ENCODE results near the gene NME8. TPM values are rescaled to one million over a fixed set of nuclear protein-coding genes. Genes with fewer than 3 reads are reported as not detected.

Gene NME8
- total RNA-seq, 2 donors from 2014 or later, result not detected

- DNase-seq, result no peak
- intact Hi-C loops (cut with DNase I, micrococcal nuclease), result no loop called here
- ATAC-seq, result no peak
These were observed 45.0 kb downstream of the NME8 start for GRCh38 chr7:37893359-37893758.

GRCh38 chr7:37894671-37895070 is 46.3 kb downstream of the NME8 start:
- intact Hi-C loops (cut with DNase I, micrococcal nuclease), result no loop called here
- ATAC-seq (no peak), DNase-seq (no peak)

GRCh38 chr7:37899712-37900247 is 51.4 kb downstream of the NME8 start:
- no peak for DNase-seq
- no peak for ATAC-seq
- intact Hi-C loops (cut with DNase I, micrococcal nuclease), result loop anchor here in 1 of 2 donors (5.0 to 10.0 kb wide), 2 partner anchors 205 to 323 kb away; no protein-coding TSS in a partner anchor

- ATAC-seq, result peak; percentile 30
- intact Hi-C loops (cut with DNase I, micrococcal nuclease), result loop anchor here in 1 of 2 donors (5.0 to 10.0 kb wide), 2 partner anchors 203 to 321 kb away; no protein-coding TSS in a partner anchor
- no peak for DNase-seq
These were observed 52.9 kb downstream of the NME8 start for GRCh38 chr7:37901236-37901827.

GRCh38 chr7:37901890-37902524 is 53.6 kb downstream of the NME8 start:
- intact Hi-C loops (cut with DNase I, micrococcal nuclease), result loop anchor here in 1 of 2 donors (5.0 to 10.0 kb wide), 2 partner anchors 203 to 320 kb away; no protein-coding TSS in a partner anchor
- ATAC-seq, result no peak
- DNase-seq, result no peak

GRCh38 chr7:37908221-37908788 is 59.9 kb downstream of the NME8 start:
- no peak for ATAC-seq
- DNase-seq, result no peak
- intact Hi-C loops (cut with DNase I, micrococcal nuclease), result loop anchor here in 1 of 2 donors (10.0 kb wide), 1 partner anchor 196 kb away; no protein-coding TSS in a partner anchor

GRCh38 chr7:37912756-37913155 is 64.4 kb downstream of the NME8 start:
- intact Hi-C loops (cut with DNase I, micrococcal nuclease), result no loop called here
- ATAC-seq, result no peak
- DNase-seq, result no peak

GRCh38 chr7:37915438-37915837 is 67.0 kb downstream of the NME8 start:
- intact Hi-C loops (cut with DNase I, micrococcal nuclease), result no loop called here
- DNase-seq, result peak in 1 of 2 donors; percentile 11
- no peak for ATAC-seq

- intact Hi-C loops (cut with DNase I, micrococcal nuclease), result no loop called here
- peak in 1 of 2 donors; percentile 8 for DNase-seq
- ATAC-seq, result peak; percentile 15
These were observed 67.7 kb downstream of the NME8 start for GRCh38 chr7:37916017-37916672.

GRCh38 chr7:37916673-37917660 is 68.6 kb downstream of the NME8 start, which contains the start of gene SFRP4:
TSS of gene SFRP4 (minus strand) at chr7:37916817. CDS start at chr7:37916537, 280 bp downstream.
- ATAC-seq (peak; percentile 54), DNase-seq (peak; percentile 24 to 43)
- intact Hi-C loops (cut with DNase I, micrococcal nuclease), result no loop called here

GRCh38 chr7:37918526-37918925 is 70.1 kb downstream of the NME8 start:
- DNase-seq (no peak), ATAC-seq (no peak)
- intact Hi-C loops (cut with DNase I, micrococcal nuclease), result no loop called here

GRCh38 chr7:37920305-37920848 is 72.0 kb downstream of the NME8 start, which contains the start of gene EPDR1:
TSS of gene EPDR1 (plus strand) at chr7:37920640. CDS start at chr7:37920940, 300 bp downstream.
- ATAC-seq (peak; percentile 86), DNase-seq (peak; percentile 66 to 67)
- intact Hi-C loops (cut with DNase I, micrococcal nuclease), result no loop called here

- ATAC-seq, result peak; percentile 77
- peak; percentile 49 to 63 for DNase-seq
- intact Hi-C loops (cut with DNase I, micrococcal nuclease), result no loop called here
These were observed 72.7 kb downstream of the NME8 start for GRCh38 chr7:37920849-37921805.

GRCh38 chr7:37921876-37922275 is 73.5 kb downstream of the NME8 start:
- ATAC-seq (no peak), DNase-seq (no peak)
- intact Hi-C loops (cut with DNase I, micrococcal nuclease), result no loop called here

- DNase-seq, result no peak
- intact Hi-C loops (cut with DNase I, micrococcal nuclease), result no loop called here
- no peak for ATAC-seq
These were observed 75.6 kb downstream of the NME8 start for GRCh38 chr7:37923996-37924395.

GRCh38 chr7:37924491-37925041 is 76.2 kb downstream of the NME8 start:
- DNase-seq (no peak), ATAC-seq (no peak)
- intact Hi-C loops (cut with DNase I, micrococcal nuclease), result no loop called here

Data from left colon (tissue), 2 donors.